Liver (tissue), 9 donors: ENCODE data around the gene SCARB1. TPM values are rescaled to one million over a fixed set of nuclear protein-coding genes. Genes with fewer than 3 reads are reported as not detected.

Experiments used
- DNase-seq: peaks from one replicate; pipeline ENCODE4 v3.0.0-alpha.2; 2017; ENCODE audit warnings: low spot score
- H3K27ac ChIP-seq, 2 donors: one replicate each; pipeline ENCODE4 v1.7.0; 2013; ENCODE audit warnings: inconsistent platforms in 2 of 2, low read length in 2 of 2, control low read depth in 1 of 2, low read depth in 1 of 2, mild to moderate bottlenecking in 1 of 2
- H3K27me3 ChIP-seq, 4 donors: one replicate each; pipeline versions ENCODE4 v1.6.1 to v1.7.0; 2013; ENCODE audit warnings: low read length in 3 of 4, inconsistent platforms in 1 of 4, mild to moderate bottlenecking in 1 of 4, moderate library complexity in 1 of 4; ENCODE audit not compliant: control insufficient read depth in 4 of 4, insufficient read depth in 4 of 4
- H3K36me3 ChIP-seq, 4 donors: one replicate each; pipeline versions ENCODE4 v1.6.1 to v1.7.0; 2013; ENCODE audit warnings: low read length in 3 of 4, mild to moderate bottlenecking in 3 of 4, low read depth in 1 of 4, moderate library complexity in 1 of 4; ENCODE audit not compliant: control insufficient read depth in 4 of 4, insufficient read depth in 3 of 4
- H3K4me1 ChIP-seq, 4 donors: one replicate each; pipeline versions ENCODE4 v1.6.1 to v1.7.0; 2013; ENCODE audit warnings: low read length in 3 of 4, mild to moderate bottlenecking in 3 of 4, moderate library complexity in 1 of 4; ENCODE audit not compliant: control insufficient read depth in 4 of 4, insufficient read depth in 4 of 4
- H3K4me3 ChIP-seq, 3 donors: one replicate each; pipeline versions ENCODE4 v1.6.1 to v1.7.0; 2013; ENCODE audit warnings: low read length in 3 of 3, control low read depth in 1 of 3, low read depth in 1 of 3, mild to moderate bottlenecking in 1 of 3
- H3K9ac ChIP-seq, 2 donors: one replicate each; pipeline ENCODE4 v1.7.0; 2013; ENCODE audit warnings: low read length in 2 of 2, mild to moderate bottlenecking in 2 of 2, moderate library complexity in 2 of 2, control low read depth in 1 of 2, low read depth in 1 of 2
- H3K9me3 ChIP-seq, 4 donors: one replicate each; pipeline versions ENCODE4 v1.6.1 to v1.7.0; 2013; ENCODE audit warnings: low read length in 3 of 4; ENCODE audit not compliant: control insufficient read depth in 4 of 4
- EGR1 ChIP-seq, 2 donors: IDR thresholded peaks; 2 replicates each; pipeline ENCODE4 v1.6.1; 2016 to 2018; ENCODE audit warnings: antibody characterized with exemption in 2 of 2, low read depth in 2 of 2
- FOXA1 ChIP-seq: IDR thresholded peaks from 2 replicates; pipeline ENCODE4 v1.6.1; 2016; ENCODE audit warnings: antibody characterized with exemption
- FOXA2 ChIP-seq: IDR thresholded peaks from 2 replicates; pipeline ENCODE4 v1.6.1; 2016; ENCODE audit warnings: antibody characterized with exemption
- GABPA ChIP-seq, 2 donors: IDR thresholded peaks in 1 of 2; conservative IDR thresholded peaks in 1 of 2; 2 replicates each; pipeline ENCODE4 v1.6.1; 2016; ENCODE audit warnings: antibody characterized with exemption in 2 of 2, mild to moderate bottlenecking in 1 of 2, moderate library complexity in 1 of 2
- HNF4A ChIP-seq, 2 donors: conservative IDR thresholded peaks; 2 replicates each; pipeline ENCODE4 v1.6.1; 2016; ENCODE audit warnings: antibody characterized with exemption in 2 of 2, mild to moderate bottlenecking in 2 of 2
- JUND ChIP-seq, 2 donors: IDR thresholded peaks; 2 replicates each; pipeline ENCODE4 v1.6.1; 2016; ENCODE audit warnings: antibody characterized with exemption in 2 of 2
- NR2F2 ChIP-seq: IDR thresholded peaks from 2 replicates; pipeline ENCODE4 v1.6.1; 2016; ENCODE audit warnings: antibody characterized with exemption
- RAD21 ChIP-seq, 2 donors: IDR thresholded peaks; 2 replicates each; pipeline ENCODE4 v1.6.1; 2016; ENCODE audit warnings: antibody characterized with exemption in 2 of 2, mild to moderate bottlenecking in 2 of 2
- RXRA ChIP-seq, 2 donors: IDR thresholded peaks; 2 replicates each; pipeline ENCODE4 v1.6.1; 2017 to 2018; ENCODE audit warnings: antibody characterized with exemption in 2 of 2, mild to moderate bottlenecking in 1 of 2
- TAF1 ChIP-seq: conservative IDR thresholded peaks from 2 replicates; pipeline ENCODE4 v1.6.1; 2016; ENCODE audit warnings: antibody characterized with exemption, mild to moderate bottlenecking
- YY1 ChIP-seq: IDR thresholded peaks from 2 replicates; pipeline ENCODE4 v1.6.1; 2016; ENCODE audit warnings: antibody characterized with exemption, mild to moderate bottlenecking
- WGBS: extraction: QIAGEN DNeasy Blood & Tissue Kit; methylation state at CpG from one replicate; pipeline ENCODE4 v1.1.7; 2013; 5-methylcytosine and 5-hydroxymethylcytosine counted together
- polyA plus RNA-seq, 2 donors: library from polyadenylated mRNA; stranded (reverse) in 1 of 2; unstranded in 1 of 2; fragments of 200-250 nt in 1 of 2; fragments of >200 nt in 1 of 2; fragmentation: Nextera tagmentation in 1 of 2; extraction: Ambion mirVana in 1 of 2; gene quantifications; one replicate each; pipeline versions ENCODE4 v1.2.1 to v1.2.3, GENCODE V29; 2013 to 2015
- total RNA-seq, 2 donors: library from RNA; depleted of rRNA; stranded (reverse); fragments of >200 nt; gene quantifications; one replicate each; pipeline ENCODE4 v1.2.3, GENCODE V29; 2014
- TF ChIP-seq, protein P1 (sequence below): IDR thresholded peaks from 2 replicates; pipeline ENCODE4 v1.6.1; 2016; ENCODE audit warnings: antibody characterized with exemption
- TF ChIP-seq, protein P2 (sequence below): IDR thresholded peaks from 2 replicates; pipeline ENCODE4 v1.6.1; 2016; ENCODE audit warnings: antibody characterized with exemption, mild to moderate bottlenecking
- TF ChIP-seq, protein P3 (sequence below): IDR thresholded peaks from 2 replicates; pipeline ENCODE4 v1.6.1; 2016; ENCODE audit warnings: antibody characterized with exemption
- TF ChIP-seq, protein P4 (sequence below): fragments of 150-350 bp; IDR thresholded peaks from 2 replicates; pipeline ENCODE4 v1.5.1; 2017; ENCODE audit warnings: improper control_type of control experiment, low read depth, low read length; ENCODE audit not compliant: missing input control
- TF ChIP-seq, protein P5 (sequence below): IDR thresholded peaks from 2 replicates; pipeline ENCODE4 v1.6.1; 2016; ENCODE audit warnings: antibody characterized with exemption
- donor health status: healthy.
- donor health status: healthy.
- donor health status: healthy.
- donor health status: healthy.
- donor health status: healthy.

SCARB1 gene
- total and polyA plus RNA-seq, 4 donors: 85.3 to 289 (median 141) TPM

DNA sequence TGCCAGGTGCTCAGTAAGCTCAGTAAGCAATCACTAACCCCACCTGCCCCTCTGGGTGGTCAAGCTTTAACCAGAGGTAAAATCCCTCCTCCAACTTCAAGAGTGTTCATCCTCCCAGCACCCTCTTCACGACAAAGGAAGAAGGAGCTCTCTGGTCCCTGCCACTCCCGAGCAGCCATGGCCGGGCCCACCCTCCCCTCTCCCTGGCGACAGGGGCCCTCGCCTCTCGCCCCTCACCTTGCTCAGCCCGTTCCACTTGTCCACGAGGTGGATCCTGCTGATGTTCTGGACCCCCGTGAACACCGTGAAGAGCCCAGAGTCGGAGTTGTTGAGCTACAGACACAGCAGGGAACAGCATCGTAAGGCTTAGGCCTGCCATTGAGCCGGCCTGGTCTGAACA, 52.0 kb downstream of the SCARB1 start:
- H3K9me3 ChIP-seq: no peaks in the 10 kb centered on the region
- peaks cover 13 to 58% (median 31%) of the 10 kb centered on the region in 4 donors for H3K36me3 ChIP-seq
- no peak for DNase-seq
- no peak overlapping the region for H3K9ac ChIP-seq
- H3K27me3 ChIP-seq: no peaks in the 10 kb centered on the region
- TF ChIP-seq, protein P1, sequence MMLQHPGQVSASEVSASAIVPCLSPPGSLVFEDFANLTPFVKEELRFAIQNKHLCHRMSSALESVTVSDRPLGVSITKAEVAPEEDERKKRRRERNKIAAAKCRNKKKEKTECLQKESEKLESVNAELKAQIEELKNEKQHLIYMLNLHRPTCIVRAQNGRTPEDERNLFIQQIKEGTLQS: no peak
- no peak for TF ChIP-seq RAD21 (IDR thresholded peaks at IDR 0.05)
- TF ChIP-seq TAF1: no peak
- TF ChIP-seq, protein P2, sequence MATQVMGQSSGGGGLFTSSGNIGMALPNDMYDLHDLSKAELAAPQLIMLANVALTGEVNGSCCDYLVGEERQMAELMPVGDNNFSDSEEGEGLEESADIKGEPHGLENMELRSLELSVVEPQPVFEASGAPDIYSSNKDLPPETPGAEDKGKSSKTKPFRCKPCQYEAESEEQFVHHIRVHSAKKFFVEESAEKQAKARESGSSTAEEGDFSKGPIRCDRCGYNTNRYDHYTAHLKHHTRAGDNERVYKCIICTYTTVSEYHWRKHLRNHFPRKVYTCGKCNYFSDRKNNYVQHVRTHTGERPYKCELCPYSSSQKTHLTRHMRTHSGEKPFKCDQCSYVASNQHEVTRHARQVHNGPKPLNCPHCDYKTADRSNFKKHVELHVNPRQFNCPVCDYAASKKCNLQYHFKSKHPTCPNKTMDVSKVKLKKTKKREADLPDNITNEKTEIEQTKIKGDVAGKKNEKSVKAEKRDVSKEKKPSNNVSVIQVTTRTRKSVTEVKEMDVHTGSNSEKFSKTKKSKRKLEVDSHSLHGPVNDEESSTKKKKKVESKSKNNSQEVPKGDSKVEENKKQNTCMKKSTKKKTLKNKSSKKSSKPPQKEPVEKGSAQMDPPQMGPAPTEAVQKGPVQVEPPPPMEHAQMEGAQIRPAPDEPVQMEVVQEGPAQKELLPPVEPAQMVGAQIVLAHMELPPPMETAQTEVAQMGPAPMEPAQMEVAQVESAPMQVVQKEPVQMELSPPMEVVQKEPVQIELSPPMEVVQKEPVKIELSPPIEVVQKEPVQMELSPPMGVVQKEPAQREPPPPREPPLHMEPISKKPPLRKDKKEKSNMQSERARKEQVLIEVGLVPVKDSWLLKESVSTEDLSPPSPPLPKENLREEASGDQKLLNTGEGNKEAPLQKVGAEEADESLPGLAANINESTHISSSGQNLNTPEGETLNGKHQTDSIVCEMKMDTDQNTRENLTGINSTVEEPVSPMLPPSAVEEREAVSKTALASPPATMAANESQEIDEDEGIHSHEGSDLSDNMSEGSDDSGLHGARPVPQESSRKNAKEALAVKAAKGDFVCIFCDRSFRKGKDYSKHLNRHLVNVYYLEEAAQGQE: no peak
- TF ChIP-seq FOXA2: no peak
- no peak for TF ChIP-seq GABPA (IDR thresholded peaks at IDR 0.05 in 1 of 2, conservative IDR thresholded peaks at IDR 0.05 in 1 of 2)
- no peak for TF ChIP-seq NR2F2
- no peak for TF ChIP-seq YY1
- no peak for TF ChIP-seq FOXA1
- TF ChIP-seq RXRA (IDR thresholded peaks at IDR 0.05): no peak
- TF ChIP-seq JUND (IDR thresholded peaks at IDR 0.05): no peak
- TF ChIP-seq, protein P3, sequence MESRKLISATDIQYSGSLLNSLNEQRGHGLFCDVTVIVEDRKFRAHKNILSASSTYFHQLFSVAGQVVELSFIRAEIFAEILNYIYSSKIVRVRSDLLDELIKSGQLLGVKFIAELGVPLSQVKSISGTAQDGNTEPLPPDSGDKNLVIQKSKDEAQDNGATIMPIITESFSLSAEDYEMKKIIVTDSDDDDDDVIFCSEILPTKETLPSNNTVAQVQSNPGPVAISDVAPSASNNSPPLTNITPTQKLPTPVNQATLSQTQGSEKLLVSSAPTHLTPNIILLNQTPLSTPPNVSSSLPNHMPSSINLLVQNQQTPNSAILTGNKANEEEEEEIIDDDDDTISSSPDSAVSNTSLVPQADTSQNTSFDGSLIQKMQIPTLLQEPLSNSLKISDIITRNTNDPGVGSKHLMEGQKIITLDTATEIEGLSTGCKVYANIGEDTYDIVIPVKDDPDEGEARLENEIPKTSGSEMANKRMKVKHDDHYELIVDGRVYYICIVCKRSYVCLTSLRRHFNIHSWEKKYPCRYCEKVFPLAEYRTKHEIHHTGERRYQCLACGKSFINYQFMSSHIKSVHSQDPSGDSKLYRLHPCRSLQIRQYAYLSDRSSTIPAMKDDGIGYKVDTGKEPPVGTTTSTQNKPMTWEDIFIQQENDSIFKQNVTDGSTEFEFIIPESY: no peak
- no peak for TF ChIP-seq EGR1 (IDR thresholded peaks at IDR 0.05; ENCODE audit: low read depth in 2 of 2)
- TF ChIP-seq HNF4A (conservative IDR thresholded peaks at IDR 0.05): no peak
- TF ChIP-seq, protein P4, sequence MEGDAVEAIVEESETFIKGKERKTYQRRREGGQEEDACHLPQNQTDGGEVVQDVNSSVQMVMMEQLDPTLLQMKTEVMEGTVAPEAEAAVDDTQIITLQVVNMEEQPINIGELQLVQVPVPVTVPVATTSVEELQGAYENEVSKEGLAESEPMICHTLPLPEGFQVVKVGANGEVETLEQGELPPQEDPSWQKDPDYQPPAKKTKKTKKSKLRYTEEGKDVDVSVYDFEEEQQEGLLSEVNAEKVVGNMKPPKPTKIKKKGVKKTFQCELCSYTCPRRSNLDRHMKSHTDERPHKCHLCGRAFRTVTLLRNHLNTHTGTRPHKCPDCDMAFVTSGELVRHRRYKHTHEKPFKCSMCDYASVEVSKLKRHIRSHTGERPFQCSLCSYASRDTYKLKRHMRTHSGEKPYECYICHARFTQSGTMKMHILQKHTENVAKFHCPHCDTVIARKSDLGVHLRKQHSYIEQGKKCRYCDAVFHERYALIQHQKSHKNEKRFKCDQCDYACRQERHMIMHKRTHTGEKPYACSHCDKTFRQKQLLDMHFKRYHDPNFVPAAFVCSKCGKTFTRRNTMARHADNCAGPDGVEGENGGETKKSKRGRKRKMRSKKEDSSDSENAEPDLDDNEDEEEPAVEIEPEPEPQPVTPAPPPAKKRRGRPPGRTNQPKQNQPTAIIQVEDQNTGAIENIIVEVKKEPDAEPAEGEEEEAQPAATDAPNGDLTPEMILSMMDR: no peak
- TF ChIP-seq, protein P5, sequence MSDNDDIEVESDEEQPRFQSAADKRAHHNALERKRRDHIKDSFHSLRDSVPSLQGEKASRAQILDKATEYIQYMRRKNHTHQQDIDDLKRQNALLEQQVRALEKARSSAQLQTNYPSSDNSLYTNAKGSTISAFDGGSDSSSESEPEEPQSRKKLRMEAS: no peak
- no peak overlapping the region for H3K27ac ChIP-seq
- WGBS: 94% methylated on average over 13 of the region's 13 CpGs
- peaks cover 0 to 17% (median 5%) of the 10 kb centered on the region in 4 donors for H3K4me1 ChIP-seq
- H3K4me3 ChIP-seq: no peak overlapping the region

DNA sequence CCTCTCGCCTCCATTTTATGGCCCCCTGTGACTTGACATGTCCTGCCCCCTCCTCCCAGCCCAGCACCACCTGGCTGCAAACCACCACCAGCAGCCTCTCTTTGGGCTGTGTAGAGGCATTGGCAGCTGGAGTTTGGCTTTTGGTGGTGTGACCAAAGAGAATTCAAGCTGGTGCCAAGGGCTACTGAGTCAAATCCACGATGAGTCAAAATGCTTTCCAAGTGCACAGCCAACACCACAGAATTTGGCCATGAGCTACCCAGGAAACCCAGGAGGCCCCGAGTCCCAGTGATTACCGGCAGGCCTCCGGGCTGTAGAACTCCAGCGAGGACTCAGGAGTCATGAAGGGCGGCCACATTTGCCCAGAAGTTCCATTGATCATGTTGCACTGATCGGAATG, 53.8 kb downstream of the SCARB1 start:
- WGBS: 96% methylated on average over 8 of the region's 8 CpGs
- Histone ChIP-seq H3K27me3 (no peaks in the 10 kb centered on the region), H3K36me3 (peaks cover 14 to 65% (median 37%) of the 10 kb centered on the region in 4 donors), H3K4me1 (peaks cover 0 to 11% (median 6%) of the 10 kb centered on the region in 4 donors), H3K4me3 (no peak overlapping the region), H3K9me3 (no peaks in the 10 kb centered on the region), H3K27ac (peak overlapping the region in 1 of 2 donors; percentile 29), H3K9ac (no peak overlapping the region)
- DNase-seq: no peak
- TF ChIP-seq JUND (IDR thresholded peaks at IDR 0.05) (no peak), HNF4A (conservative IDR thresholded peaks at IDR 0.05) (no peak), TAF1 (no peak), RAD21 (IDR thresholded peaks at IDR 0.05) (no peak), FOXA2 (no peak), YY1 (no peak)
- TF ChIP-seq, protein P1: no peak
- TF ChIP-seq, protein P2: no peak
